Left lung (tissue), 10 donors: ENCODE results near the gene EPHA5. TPM values are rescaled to one million over a fixed set of nuclear protein-coding genes. Genes with fewer than 3 reads are reported as not detected.

Experiments used
- ATAC-seq: fragments of 200-7000 bp; cut with Tn5 transposase; one replicate; pipeline ENCODE4 v1.9.1; 2020; ENCODE audit warnings: moderate library complexity
- DNase-seq, 4 donors: peaks; one replicate each; pipeline ENCODE4 v3.0.0-alpha.2; 2013 to 2020
- H3K27ac ChIP-seq, 2 donors: fragments of 200-600 bp; sonication (generic) in 1 of 2; one replicate each; pipeline versions ENCODE4 v1.5.0 to v1.8.0; 2020 to 2021
- H3K27me3 ChIP-seq, 2 donors: fragments of 200-600 bp; sonication (generic) in 1 of 2; one replicate each; pipeline versions ENCODE4 v1.5.0 to v1.8.0; 2020 to 2021
- H3K36me3 ChIP-seq, 2 donors: fragments of 200-600 bp; sonication (generic) in 1 of 2; one replicate each; pipeline versions ENCODE4 v1.5.0 to v1.8.0; 2020 to 2021
- H3K4me1 ChIP-seq, 2 donors: fragments of 200-600 bp; one replicate each; pipeline ENCODE4 v1.8.0; 2021
- H3K4me3 ChIP-seq, 2 donors: fragments of 200-600 bp; sonication (generic) in 1 of 2; one replicate each; pipeline versions ENCODE4 v1.5.0 to v1.8.0; 2020 to 2021; ENCODE audit warnings: mild to moderate bottlenecking in 1 of 2
- H3K9me3 ChIP-seq, 2 donors: fragments of 200-600 bp; sonication (generic) in 1 of 2; one replicate each; pipeline versions ENCODE4 v1.5.0 to v1.8.0; 2020 to 2021
- intact Hi-C, 2 donors: fragments of 100-400 bp; cut with DNase I; formaldehyde crosslinking; loops; one replicate each; pipeline versions ENCODE4 v1.11.2 to v1.14.2; 2022
- polyA plus RNA-seq, 6 donors: library from polyadenylated mRNA; unstranded; fragments of 120-200 nt; gene quantifications; one replicate each; pipeline ENCODE4 v1.2.1, GENCODE V29; 2013; ENCODE audit not compliant: insufficient read length in 6 of 6
- total RNA-seq, 2 donors: library from RNA; stranded (reverse); fragmentation: NEBNext Ultra II Directional; extraction: Animal tissue kit (Norgen Biotek cat#: 25700); gene quantifications; one replicate each; pipeline ENCODE4 v1.2.1, GENCODE V29; 2021
- TF ChIP-seq, protein P1 (sequence below), 2 donors: fragments of 200-600 bp; sonication (generic) in 1 of 2; IDR thresholded peaks; one replicate each; pipeline versions ENCODE4 v1.5.0 to v1.8.0; 2021; ENCODE audit warnings: antibody characterized with exemption in 2 of 2
- donor health status: DM: no; HTN: yes; CAD: no.
- donor health status: DM: no; HTN: no; CAD: no.

EPHA5 gene
- total and polyA plus RNA-seq, 8 donors = 0.01 to 0.12 (median 0.08) TPM; not detected in 2

DNA sequence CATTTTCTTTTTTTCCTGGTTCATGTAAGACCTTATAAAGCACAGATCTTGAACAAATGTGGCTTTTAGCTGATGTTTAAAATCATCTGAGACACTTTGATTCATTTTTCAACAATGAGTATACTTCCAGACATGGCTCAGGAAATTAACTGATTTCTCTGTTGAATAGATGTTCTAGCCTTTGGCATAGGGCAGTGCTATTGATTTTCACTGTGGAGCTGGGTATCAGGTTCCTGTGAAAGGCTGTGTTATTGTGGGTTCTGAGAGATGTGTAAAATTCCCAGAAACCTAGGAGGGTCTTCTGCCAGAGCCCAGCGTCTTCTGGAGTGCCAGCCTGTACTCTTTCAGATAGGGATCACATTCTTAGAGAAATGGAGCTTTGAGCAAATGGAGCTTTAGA, 278.9 kb downstream of the EPHA5 start:
- no peaks in the 10 kb centered on the region for H3K4me1 ChIP-seq
- intact Hi-C loops = no loop called here
- TF ChIP-seq, protein P1, sequence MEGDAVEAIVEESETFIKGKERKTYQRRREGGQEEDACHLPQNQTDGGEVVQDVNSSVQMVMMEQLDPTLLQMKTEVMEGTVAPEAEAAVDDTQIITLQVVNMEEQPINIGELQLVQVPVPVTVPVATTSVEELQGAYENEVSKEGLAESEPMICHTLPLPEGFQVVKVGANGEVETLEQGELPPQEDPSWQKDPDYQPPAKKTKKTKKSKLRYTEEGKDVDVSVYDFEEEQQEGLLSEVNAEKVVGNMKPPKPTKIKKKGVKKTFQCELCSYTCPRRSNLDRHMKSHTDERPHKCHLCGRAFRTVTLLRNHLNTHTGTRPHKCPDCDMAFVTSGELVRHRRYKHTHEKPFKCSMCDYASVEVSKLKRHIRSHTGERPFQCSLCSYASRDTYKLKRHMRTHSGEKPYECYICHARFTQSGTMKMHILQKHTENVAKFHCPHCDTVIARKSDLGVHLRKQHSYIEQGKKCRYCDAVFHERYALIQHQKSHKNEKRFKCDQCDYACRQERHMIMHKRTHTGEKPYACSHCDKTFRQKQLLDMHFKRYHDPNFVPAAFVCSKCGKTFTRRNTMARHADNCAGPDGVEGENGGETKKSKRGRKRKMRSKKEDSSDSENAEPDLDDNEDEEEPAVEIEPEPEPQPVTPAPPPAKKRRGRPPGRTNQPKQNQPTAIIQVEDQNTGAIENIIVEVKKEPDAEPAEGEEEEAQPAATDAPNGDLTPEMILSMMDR (IDR thresholded peaks at IDR 0.05) = no peak
- no peak overlapping the region for H3K27ac ChIP-seq
- H3K9me3 ChIP-seq = peaks cover 0 to 12% of the 10 kb centered on the region in 2 donors
- ATAC-seq (no peak), DNase-seq (peak in 1 of 4 donors; percentile 3)
- H3K27me3 ChIP-seq = no peaks in the 10 kb centered on the region
- no peak overlapping the region for H3K4me3 ChIP-seq
- no peaks in the 10 kb centered on the region for H3K36me3 ChIP-seq

DNA sequence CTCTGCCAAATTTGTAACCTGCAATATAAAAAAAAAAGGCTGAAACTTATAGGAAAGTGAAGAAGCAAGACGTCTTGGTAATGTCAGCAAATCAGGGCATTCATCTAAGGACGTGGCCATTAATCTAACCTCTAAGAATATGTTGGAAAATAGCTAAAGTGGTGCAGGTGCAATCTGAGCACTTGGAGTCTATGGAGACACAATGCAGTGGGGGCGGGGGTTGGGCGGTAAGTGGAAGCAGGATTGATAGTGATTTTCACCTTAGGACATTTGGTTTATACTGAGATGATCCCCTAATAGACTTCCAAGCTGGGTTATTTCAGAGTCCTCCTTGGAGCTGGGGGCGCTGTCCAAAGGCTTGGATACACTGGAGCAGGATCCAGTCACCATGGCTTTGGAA, 283.4 kb downstream of the EPHA5 start:
- no peak overlapping the region for H3K27ac ChIP-seq
- DNase-seq (peak in 1 of 4 donors; percentile 4), ATAC-seq (no peak)
- no peaks in the 10 kb centered on the region for H3K36me3 ChIP-seq
- H3K4me1 ChIP-seq = no peaks in the 10 kb centered on the region
- H3K9me3 ChIP-seq = no peaks in the 10 kb centered on the region
- H3K4me3 ChIP-seq = no peak overlapping the region
- intact Hi-C loops = no loop called here
- H3K27me3 ChIP-seq = no peaks in the 10 kb centered on the region
- TF ChIP-seq, protein P1 (IDR thresholded peaks at IDR 0.05) = no peak

DNA sequence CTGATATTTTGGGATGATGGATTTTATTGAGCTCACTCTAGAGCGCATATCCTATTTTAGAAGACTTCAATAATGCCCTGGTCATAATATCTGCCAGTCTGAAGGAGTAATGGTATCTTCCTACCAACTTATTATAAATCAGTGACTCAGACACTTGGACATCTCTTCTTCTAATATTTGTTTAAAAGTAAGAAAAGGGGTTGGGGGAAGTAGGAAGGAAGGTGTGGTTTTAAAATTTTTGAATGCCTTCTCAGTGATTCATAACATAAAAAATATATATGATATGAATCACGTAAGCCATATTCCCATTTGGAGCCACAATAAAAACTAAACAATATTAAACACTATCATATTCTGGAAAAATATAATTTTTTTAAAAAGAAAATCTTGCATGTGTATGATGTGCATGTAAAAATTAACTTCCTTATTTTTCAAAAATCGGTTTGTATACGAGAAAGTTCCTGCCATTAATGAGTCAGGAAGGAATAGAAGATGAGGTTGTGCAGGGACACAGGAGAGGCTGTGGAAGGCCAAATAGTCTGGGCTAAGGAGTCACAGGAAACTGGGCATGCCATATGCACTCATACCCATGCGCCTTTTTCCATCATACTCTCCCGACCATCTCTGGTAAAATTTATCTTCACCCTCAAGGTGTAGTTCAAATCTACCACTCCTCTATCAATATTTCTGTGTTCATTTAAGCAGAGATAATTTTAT, 286.5 kb downstream of the EPHA5 start:
- Histone ChIP-seq H3K4me3 (no peak overlapping the region), H3K27me3 (no peaks in the 10 kb centered on the region), H3K27ac (no peak overlapping the region), H3K9me3 (no peaks in the 10 kb centered on the region), H3K36me3 (no peaks in the 10 kb centered on the region), H3K4me1 (no peaks in the 10 kb centered on the region)
- DNase-seq = no peak
- TF ChIP-seq, protein P1 (IDR thresholded peaks at IDR 0.05) = no peak
- intact Hi-C loops = no loop called here
- ATAC-seq = no peak

DNA sequence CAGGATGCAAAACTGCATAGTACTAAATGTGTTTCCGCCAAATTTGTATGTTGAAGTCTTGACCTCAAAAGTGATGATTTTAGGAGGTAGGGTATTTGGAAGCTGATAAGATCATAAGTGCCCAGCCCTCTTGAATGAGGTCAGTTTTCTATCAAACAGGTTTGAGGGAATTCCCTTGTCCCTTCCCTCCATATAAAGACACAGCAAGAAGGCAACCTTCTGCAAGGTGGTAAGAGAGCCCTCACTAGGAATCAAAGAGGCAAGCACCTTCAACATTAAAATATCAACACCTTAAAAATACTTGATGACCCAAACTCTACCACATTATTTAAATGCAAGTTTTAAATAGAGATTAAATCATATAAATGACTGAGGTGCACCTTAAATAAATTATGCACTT, 288.6 kb downstream of the EPHA5 start:
- intact Hi-C loops = no loop called here
- ATAC-seq (no peak), DNase-seq (no peak)
- H3K27ac ChIP-seq = no peak overlapping the region
- no peak overlapping the region for H3K4me3 ChIP-seq
- H3K4me1 ChIP-seq = no peaks in the 10 kb centered on the region
- no peaks in the 10 kb centered on the region for H3K36me3 ChIP-seq
- H3K9me3 ChIP-seq = no peaks in the 10 kb centered on the region
- no peaks in the 10 kb centered on the region for H3K27me3 ChIP-seq
- TF ChIP-seq, protein P1 (IDR thresholded peaks at IDR 0.05) = no peak

DNA sequence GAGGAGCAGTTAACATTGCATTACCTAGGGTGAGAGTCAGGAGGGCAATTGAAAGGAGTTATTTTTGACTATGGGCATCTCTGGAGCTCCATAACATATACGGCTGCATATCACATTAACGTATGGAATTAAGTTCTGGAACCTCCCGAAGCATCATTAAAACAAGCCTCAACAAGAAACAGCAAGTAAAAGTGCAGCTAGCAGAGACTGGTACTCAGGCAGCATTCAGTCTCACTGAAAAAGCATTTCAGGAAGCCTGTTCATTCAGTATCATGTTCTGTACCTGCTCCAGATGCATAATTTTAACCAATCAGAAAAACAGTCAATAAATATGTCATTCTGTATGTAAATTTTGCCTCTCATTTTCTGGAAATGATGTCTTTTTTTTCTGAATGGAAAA, 299.6 kb downstream of the EPHA5 start:
- DNase-seq (no peak), ATAC-seq (no peak)
- no peaks in the 10 kb centered on the region for H3K27me3 ChIP-seq
- H3K4me1 ChIP-seq = no peaks in the 10 kb centered on the region
- intact Hi-C loops = no loop called here
- H3K9me3 ChIP-seq = no peaks in the 10 kb centered on the region
- no peak overlapping the region for H3K4me3 ChIP-seq
- H3K36me3 ChIP-seq = no peaks in the 10 kb centered on the region
- TF ChIP-seq, protein P1 (IDR thresholded peaks at IDR 0.05) = no peak
- no peak overlapping the region for H3K27ac ChIP-seq
